Neuronal stem cell (in vitro differentiated cells): ENCODE results near the gene RUNX2.

ENCODE experiments used
- DNase-seq: peaks from one replicate; pipeline ENCODE4 v3.0.0-alpha.2; 2013; ENCODE audit warnings: low spot score
- H2AFZ ChIP-seq: one replicate; pipeline ENCODE4 v1.6.1; 2013; ENCODE audit warnings: mild to moderate bottlenecking, low read length, inconsistent platforms
- H2AK5ac ChIP-seq: 2 replicates; pipeline ENCODE4 v1.6.1; 2013; ENCODE audit warnings: low read depth, mild to moderate bottlenecking, inconsistent platforms, low read length, moderate library complexity, mixed read lengths
- H2BK120ac ChIP-seq: 2 replicates; pipeline ENCODE4 v1.6.1; 2013; ENCODE audit warnings: low read depth, mild to moderate bottlenecking, inconsistent platforms, low read length, moderate library complexity, mixed read lengths
- H2BK12ac ChIP-seq: one replicate; pipeline ENCODE4 v1.6.1; 2013; ENCODE audit warnings: low read length, inconsistent platforms
- H2BK15ac ChIP-seq: 2 replicates; pipeline ENCODE4 v1.6.1; 2013; ENCODE audit warnings: mild to moderate bottlenecking, low read length, inconsistent platforms, mixed read lengths
- H2BK5ac ChIP-seq: one replicate; pipeline ENCODE4 v1.6.1; 2013; ENCODE audit warnings: inconsistent platforms, mild to moderate bottlenecking, low read length, moderate library complexity
- H3K14ac ChIP-seq: one replicate; pipeline ENCODE4 v1.6.1; 2013; ENCODE audit warnings: low read length, inconsistent platforms
- H3K18ac ChIP-seq: 2 replicates; pipeline ENCODE4 v1.6.1; 2013; ENCODE audit warnings: low read length, inconsistent platforms
- H3K23ac ChIP-seq: 2 replicates; pipeline ENCODE4 v1.6.1; 2013; ENCODE audit warnings: low read depth, mild to moderate bottlenecking, mixed read lengths, low read length, inconsistent platforms; ENCODE audit not compliant: poor library complexity
- H3K27ac ChIP-seq: replicated peaks from 3 replicates; pipeline ENCODE4 v1.5.1; 2013; ENCODE audit warnings: low read length, inconsistent platforms
- H3K27me3 ChIP-seq, 3 experiments: 2 replicates each; pipeline ENCODE4 v1.6.1; 2013; ENCODE audit warnings: low read length in 3 of 3, mild to moderate bottlenecking in 2 of 3, inconsistent platforms in 1 of 3, low read depth in 1 of 3, mixed read lengths in 1 of 3, moderate library complexity in 1 of 3; ENCODE audit not compliant: control insufficient read depth in 3 of 3, insufficient read depth in 3 of 3
- H3K36me3 ChIP-seq, 2 donors: replicated peaks in 1 of 2; 2 replicates each; pipeline ENCODE4 v1.6.1; 2013; ENCODE audit warnings: low read length in 2 of 2; ENCODE audit not compliant: control insufficient read depth in 2 of 2, insufficient read depth in 2 of 2
- H3K4ac ChIP-seq: 2 replicates; pipeline ENCODE4 v1.6.1; 2013; ENCODE audit warnings: inconsistent platforms, mild to moderate bottlenecking, low read length, moderate library complexity
- H3K4me1 ChIP-seq, 2 donors: 1 replicate in 1 of 2; 2 replicates in 1 of 2; pipeline ENCODE4 v1.6.1; 2013; ENCODE audit warnings: low read length in 2 of 2, low read depth in 1 of 2; ENCODE audit not compliant: control insufficient read depth in 2 of 2, insufficient read depth in 1 of 2
- H3K4me2 ChIP-seq: one replicate; pipeline ENCODE4 v1.6.1; 2013; ENCODE audit warnings: mild to moderate bottlenecking, low read length, inconsistent platforms; ENCODE audit not compliant: insufficient read depth, poor library complexity, severe bottlenecking
- H3K4me3 ChIP-seq, 2 donors: 2 replicates each; pipeline ENCODE4 v1.5.1; 2013; ENCODE audit warnings: low read length in 2 of 2, mild to moderate bottlenecking in 2 of 2, inconsistent platforms in 1 of 2, moderate library complexity in 1 of 2
- H3K79me1 ChIP-seq: one replicate; pipeline ENCODE4 v1.6.1; 2013; ENCODE audit warnings: low read depth, mild to moderate bottlenecking, inconsistent platforms, low read length, moderate library complexity
- H3K9ac ChIP-seq: one replicate; pipeline ENCODE4 v1.6.1; 2013; ENCODE audit warnings: mild to moderate bottlenecking, low read depth, low read length, inconsistent platforms; ENCODE audit not compliant: poor library complexity
- H3K9me3 ChIP-seq, 2 donors: replicated peaks in 1 of 2; 2 replicates each; pipeline versions ENCODE3 to v1.6.1; 2013; ENCODE audit warnings: low read length in 2 of 2, mild to moderate bottlenecking in 2 of 2, inconsistent platforms in 1 of 2, low read depth in 1 of 2, mixed read lengths in 1 of 2, moderate library complexity in 1 of 2; ENCODE audit not compliant: control insufficient read depth in 2 of 2, insufficient read depth in 1 of 2
- H4K8ac ChIP-seq: one replicate; pipeline ENCODE4 v1.6.1; 2013; ENCODE audit warnings: low read depth, mild to moderate bottlenecking, inconsistent platforms, low read length, moderate library complexity
- H4K91ac ChIP-seq: one replicate; pipeline ENCODE4 v1.6.1; 2013; ENCODE audit warnings: low read length, low read depth, mild to moderate bottlenecking, inconsistent platforms; ENCODE audit not compliant: poor library complexity
- WGBS, 2 donors: extraction: QIAGEN DNeasy Blood & Tissue Kit; methylation state at CpG; one replicate each; pipeline ENCODE4 v1.1.7; 2013; ENCODE audit warnings: missing lambda C conversion rate in 2 of 2, mixed read lengths in 1 of 2; ENCODE audit not compliant: insufficient read length in 2 of 2, insufficient replicate concordance in 1 of 2; ENCODE audit errors: extremely low coverage in 2 of 2; 5-methylcytosine and 5-hydroxymethylcytosine counted together

RUNX2 gene

DNA sequence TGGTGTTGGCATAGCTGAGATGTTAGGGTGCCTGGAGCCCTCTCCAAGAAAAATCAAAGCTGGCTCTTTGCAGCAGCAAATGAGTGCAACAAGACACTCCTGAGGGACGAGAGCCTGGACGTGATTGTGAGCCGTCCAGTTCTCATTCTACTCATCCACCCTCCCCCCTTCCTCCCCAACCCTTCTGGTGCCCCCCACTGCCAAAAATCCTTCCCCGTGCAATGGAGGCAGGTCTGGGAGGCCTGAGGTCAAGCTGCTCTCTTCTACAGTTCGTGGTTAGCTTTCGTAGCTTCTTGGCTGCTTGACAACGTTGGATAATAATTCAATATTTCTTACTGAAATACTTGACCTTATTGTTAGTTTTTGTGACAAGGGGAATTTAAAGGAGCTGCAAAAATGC is 234.9 kb downstream of the RUNX2 start:
- Histone ChIP-seq H2BK12ac (no peak overlapping the region), H2AK5ac (no peak overlapping the region)

GRCh38 chr6:45563844-45564243 is 235.7 kb downstream of the RUNX2 start:
- H3K23ac ChIP-seq = no peak overlapping the region
- no peak overlapping the region for H2BK5ac ChIP-seq
- H3K36me3 ChIP-seq = no peaks in the 10 kb centered on the region
- no peak for DNase-seq
- no peak overlapping the region for H3K4ac ChIP-seq
- no peak overlapping the region for H4K8ac ChIP-seq
- no peak overlapping the region for H3K9ac ChIP-seq
- H3K4me3 ChIP-seq = no peak overlapping the region
- no peaks in the 10 kb centered on the region for H3K9me3 ChIP-seq
- H3K4me1 ChIP-seq = peaks cover 6 to 11% of the 10 kb centered on the region in 2 donors
- H3K27me3 ChIP-seq = no peaks in the 10 kb centered on the region
- H2AFZ ChIP-seq = no peak overlapping the region
- no peak overlapping the region for H4K91ac ChIP-seq
- H3K4me2 ChIP-seq = no peak overlapping the region
- no CpG with 5 or more reads among the region's 2 CpGs for WGBS, 2 donors
- H3K27ac ChIP-seq = no peak overlapping the region
- no peak overlapping the region for H3K14ac ChIP-seq
- H3K79me1 ChIP-seq = no peaks in the 10 kb centered on the region
- no peak overlapping the region for H2AK5ac ChIP-seq
- H2BK12ac ChIP-seq = no peak overlapping the region
- H2BK120ac ChIP-seq = no peak overlapping the region
- H2BK15ac ChIP-seq = no peak overlapping the region
- no peak overlapping the region for H3K18ac ChIP-seq

More for the DNA sequence above, 234.9 kb downstream of the RUNX2 start:
- Histone ChIP-seq H3K18ac (no peak overlapping the region), H3K36me3 (no peaks in the 10 kb centered on the region), H2BK5ac (no peak overlapping the region), H3K4me2 (no peak overlapping the region), H4K91ac (no peak overlapping the region), H3K4me1 (peaks cover 6 to 11% of the 10 kb centered on the region in 2 donors), H3K27ac (no peak overlapping the region), H3K4me3 (no peak overlapping the region), H3K14ac (no peak overlapping the region), H3K23ac (no peak overlapping the region), H3K79me1 (no peaks in the 10 kb centered on the region), H4K8ac (no peak overlapping the region), H3K9me3 (no peaks in the 10 kb centered on the region), H3K9ac (no peak overlapping the region), H3K4ac (no peak overlapping the region), H2BK15ac (no peak overlapping the region), H2AFZ (no peak overlapping the region), H3K27me3 (no peaks in the 10 kb centered on the region), H2BK120ac (no peak overlapping the region)
- no peak for DNase-seq
- WGBS, 2 donors = no CpG with 5 or more reads among the region's 7 CpGs

DNA sequence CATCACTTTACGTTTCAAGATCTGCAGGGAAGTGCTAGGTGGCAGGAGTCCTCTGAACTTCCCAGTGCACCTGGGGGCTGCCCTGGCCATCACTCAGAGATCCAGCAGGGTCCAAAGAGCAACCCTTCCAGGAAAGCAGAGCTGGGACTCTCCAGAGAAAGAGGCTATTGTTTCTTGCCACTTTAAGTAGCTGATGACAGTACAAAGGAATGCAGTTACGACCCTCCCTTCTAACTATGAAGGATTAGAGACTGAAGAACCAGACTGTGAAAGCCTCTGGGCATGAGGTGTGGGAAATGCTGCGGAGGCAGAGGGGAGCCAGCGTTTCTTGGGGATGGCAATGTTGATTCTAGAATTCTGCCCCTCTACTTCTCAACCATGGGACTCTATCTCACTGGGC is 238.8 kb downstream of the RUNX2 start:
- Histone ChIP-seq H2BK12ac (no peak overlapping the region), H3K4me3 (no peak overlapping the region), H3K9me3 (no peaks in the 10 kb centered on the region), H2BK15ac (no peak overlapping the region), H3K18ac (no peak overlapping the region), H3K4me1 (peaks cover 6 to 14% of the 10 kb centered on the region in 2 donors), H3K4ac (no peak overlapping the region), H4K91ac (no peak overlapping the region), H3K4me2 (no peak overlapping the region), H3K14ac (no peak overlapping the region), H3K79me1 (no peaks in the 10 kb centered on the region), H2AK5ac (no peak overlapping the region), H2BK120ac (no peak overlapping the region), H3K27ac (peak overlapping the region; percentile 28), H3K36me3 (no peaks in the 10 kb centered on the region), H3K23ac (no peak overlapping the region), H2BK5ac (peak overlapping the region; percentile 42), H2AFZ (peak overlapping the region; percentile 11), H3K27me3 (no peaks in the 10 kb centered on the region), H4K8ac (no peak overlapping the region), H3K9ac (no peak overlapping the region)
- peak; percentile 50 for DNase-seq
- WGBS, 2 donors = no CpG with 5 or more reads among the region's 4 CpGs

- H3K23ac ChIP-seq = no peak overlapping the region
- no peak overlapping the region for H2AFZ ChIP-seq
- H3K4me1 ChIP-seq = peaks cover 6 to 14% of the 10 kb centered on the region in 2 donors
- no peak overlapping the region for H2BK120ac ChIP-seq
- H3K4ac ChIP-seq = no peak overlapping the region
- H3K14ac ChIP-seq = no peak overlapping the region
- no peak for DNase-seq
- no peaks in the 10 kb centered on the region for H3K79me1 ChIP-seq
- H4K91ac ChIP-seq = no peak overlapping the region
- WGBS, 2 donors = no CpG with 5 or more reads among the region's 2 CpGs
- H3K4me2 ChIP-seq = no peak overlapping the region
- no peak overlapping the region for H2AK5ac ChIP-seq
- H3K4me3 ChIP-seq = no peak overlapping the region
- H2BK15ac ChIP-seq = no peak overlapping the region
- H3K27me3 ChIP-seq = no peaks in the 10 kb centered on the region
- no peaks in the 10 kb centered on the region for H3K9me3 ChIP-seq
- H4K8ac ChIP-seq = no peak overlapping the region
- no peak overlapping the region for H3K27ac ChIP-seq
- no peak overlapping the region for H3K18ac ChIP-seq
- H3K9ac ChIP-seq = no peak overlapping the region
- no peak overlapping the region for H2BK12ac ChIP-seq
- no peak overlapping the region for H2BK5ac ChIP-seq
- no peaks in the 10 kb centered on the region for H3K36me3 ChIP-seq
These were observed 239.7 kb downstream of the RUNX2 start for GRCh38 chr6:45567879-45568278.
